Measurements from ENCODE around the gene ABCG4.

DNA sequence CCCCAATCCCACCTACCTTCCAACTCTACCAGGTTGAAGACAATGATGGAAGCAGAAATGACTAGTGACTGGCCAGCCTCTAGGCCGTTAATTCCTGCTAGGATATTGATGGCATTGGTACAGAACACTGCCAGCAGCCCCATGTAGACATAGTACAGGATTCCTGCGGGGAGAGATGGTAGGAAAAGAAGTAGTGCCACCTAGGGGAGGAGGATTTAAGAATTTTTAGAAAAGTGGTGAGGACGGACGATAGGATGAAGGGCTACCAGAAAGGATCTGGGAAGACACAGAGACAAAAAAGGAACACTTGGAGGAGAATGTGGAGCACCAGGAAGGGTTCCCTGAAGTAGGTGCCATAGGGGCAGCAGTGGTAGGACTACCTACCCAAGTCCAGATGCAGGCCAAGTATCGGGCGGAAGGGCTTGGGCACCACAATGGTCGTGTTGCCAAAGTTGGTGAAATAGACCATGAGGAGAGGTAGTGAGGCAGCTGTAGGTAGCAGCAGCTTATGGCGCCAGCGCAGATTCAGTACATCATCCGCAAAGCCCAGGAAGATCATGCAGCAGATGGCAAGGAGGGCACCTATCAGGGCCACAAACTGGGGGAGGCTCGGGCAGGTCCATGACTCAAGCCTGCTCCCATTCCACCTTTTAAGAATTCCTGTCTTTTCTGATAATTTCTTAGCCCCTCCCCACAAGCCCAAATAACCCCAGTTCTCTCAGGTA, 48.4 kb upstream of the ABCG4 start:
- TF ChIP-seq ATF7 (IDR thresholded peaks at IDR 0.05) (no peak), CTCF (IDR thresholded peaks at IDR 0.05 in 2 of 3, conservative IDR thresholded peaks at IDR 0.05 in 1 of 3; ENCODE audit: insufficient read depth in 2 of 3, low read depth in 1 of 3, low read length in 3 of 3) (peak; percentile 48 to 77 (median 67); a peak in 5 of 6 replicates), JUND (IDR thresholded peaks at IDR 0.05; ENCODE audit: borderline replicate concordance, low read depth, low read length) (no peak; the same call in 1 of the 2 replicates), JUND (tag; IDR thresholded peaks at IDR 0.05; ENCODE audit: borderline replicate concordance, low read depth, low read length) (no peak)
- TF ChIP-seq, protein P1, sequence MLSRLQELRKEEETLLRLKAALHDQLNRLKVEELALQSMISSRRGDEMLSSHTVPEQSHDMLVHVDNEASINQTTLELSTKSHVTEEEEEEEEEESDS (CRISPR knock-in tag; IDR thresholded peaks at IDR 0.05), result no peak
